ENCODE results near the gene PDE3A. TPM values are rescaled to one million over a fixed set of nuclear protein-coding genes. Genes with fewer than 3 reads are reported as not detected.
"Not testable (repeated sequence)": the region's sequence is repeated elsewhere in the genome, so short reads cannot be mapped to it uniquely, and the experiment has no call there.

The PDE3A gene
- total RNA-seq, 1 donor from 2014 or later, result 51.1 TPM

GRCh38 chr12:20599757-20600156 is 231.4 kb downstream of the PDE3A start:
- no peak for DNase-seq (ENCODE audit: low read depth, low spot score)

DNA sequence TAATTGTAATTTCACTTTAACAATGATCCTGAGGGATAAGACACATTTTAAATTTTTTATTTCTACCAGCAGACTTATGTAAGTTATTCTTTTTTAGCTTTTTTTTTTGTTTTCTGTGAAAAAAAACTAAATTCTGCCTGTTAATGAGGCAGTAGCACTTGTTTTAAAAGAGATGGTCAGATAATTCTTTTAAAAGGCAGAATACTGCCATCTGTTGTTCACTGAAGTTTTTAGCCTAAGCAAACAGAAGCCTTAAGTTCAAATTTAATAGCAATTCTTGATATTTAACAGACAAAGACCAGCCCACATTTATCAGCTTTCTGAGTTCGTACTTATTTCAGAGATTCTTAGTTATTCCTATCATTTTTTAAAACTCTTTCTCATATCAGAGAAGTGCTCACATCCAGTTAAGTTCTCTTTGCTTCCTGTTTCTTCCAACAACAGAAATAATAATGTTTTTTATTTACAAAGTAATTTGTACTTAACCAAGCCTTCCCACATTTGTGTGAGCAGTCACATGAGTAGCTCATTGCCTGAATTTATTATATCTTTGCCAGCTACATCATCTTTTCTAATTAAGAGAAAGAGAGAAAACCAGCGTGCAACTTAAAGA is 233.4 kb downstream of the PDE3A start:
- peak; percentile 40 for DNase-seq (ENCODE audit: low read depth, low spot score)

- no peak for DNase-seq (ENCODE audit: low read depth, low spot score)
These were observed 234.5 kb downstream of the PDE3A start for GRCh38 chr12:20602641-20603391.

GRCh38 chr12:20604408-20605067 is 236.2 kb downstream of the PDE3A start:
- DNase-seq (ENCODE audit: low read depth, low spot score), result no peak

- not testable (repeated sequence) for DNase-seq (ENCODE audit: low read depth, low spot score)
These were observed 246.7 kb downstream of the PDE3A start for GRCh38 chr12:20615020-20615419.

- DNase-seq (ENCODE audit: low read depth, low spot score), result no peak
These were observed 247.8 kb downstream of the PDE3A start for GRCh38 chr12:20616093-20616492.

DNA sequence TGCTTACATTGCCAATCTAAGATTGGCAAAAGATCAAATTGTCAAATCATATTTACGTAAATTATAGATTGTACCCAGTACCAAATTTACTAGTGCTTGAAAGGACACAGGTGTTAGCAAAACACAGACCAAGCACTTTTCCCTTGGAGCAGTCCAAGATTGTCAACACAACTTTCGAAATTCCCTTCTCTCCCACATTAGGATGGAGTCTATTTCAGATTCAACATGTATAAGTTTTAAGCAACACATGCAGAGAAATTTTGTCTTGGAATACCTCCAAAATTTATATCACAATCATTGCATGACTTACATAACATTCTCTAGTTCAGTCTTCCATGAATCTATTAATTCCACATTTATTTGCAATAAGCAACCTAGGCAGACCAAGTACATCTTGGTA is 251.9 kb downstream of the PDE3A start:
- no peak for DNase-seq (ENCODE audit: low read depth, low spot score)

GRCh38 chr12:20624718-20625117 is 256.4 kb downstream of the PDE3A start:
- DNase-seq (ENCODE audit: low read depth, low spot score), result no peak

- no peak for DNase-seq (ENCODE audit: low read depth, low spot score)
These were observed 257.2 kb downstream of the PDE3A start for GRCh38 chr12:20625531-20625930.

- DNase-seq (ENCODE audit: low read depth, low spot score), result no peak
These were observed 258.8 kb downstream of the PDE3A start for GRCh38 chr12:20627001-20627588.

GRCh38 chr12:20628226-20628787 is 260.0 kb downstream of the PDE3A start:
- DNase-seq (ENCODE audit: low read depth, low spot score), result no peak

DNA sequence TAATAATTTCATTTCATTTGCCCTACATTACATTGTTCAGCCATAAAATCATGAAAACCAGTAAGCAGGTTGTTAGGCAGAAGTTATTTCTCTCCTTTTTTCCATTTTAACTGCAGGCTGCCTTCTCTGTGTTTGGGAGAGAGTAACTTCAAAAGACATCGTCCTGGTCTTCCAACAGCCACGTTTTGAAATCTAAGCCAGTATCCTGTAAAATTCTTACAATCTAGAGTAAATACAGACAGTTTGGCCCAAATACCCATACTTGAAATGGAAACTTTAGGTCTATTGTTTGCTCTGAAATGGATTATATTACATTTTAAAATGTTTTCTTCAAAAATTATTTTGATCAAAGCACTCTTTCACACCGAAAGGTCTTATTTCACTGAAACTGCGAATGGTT is 260.7 kb downstream of the PDE3A start:
- no peak for DNase-seq (ENCODE audit: low read depth, low spot score)

DNA sequence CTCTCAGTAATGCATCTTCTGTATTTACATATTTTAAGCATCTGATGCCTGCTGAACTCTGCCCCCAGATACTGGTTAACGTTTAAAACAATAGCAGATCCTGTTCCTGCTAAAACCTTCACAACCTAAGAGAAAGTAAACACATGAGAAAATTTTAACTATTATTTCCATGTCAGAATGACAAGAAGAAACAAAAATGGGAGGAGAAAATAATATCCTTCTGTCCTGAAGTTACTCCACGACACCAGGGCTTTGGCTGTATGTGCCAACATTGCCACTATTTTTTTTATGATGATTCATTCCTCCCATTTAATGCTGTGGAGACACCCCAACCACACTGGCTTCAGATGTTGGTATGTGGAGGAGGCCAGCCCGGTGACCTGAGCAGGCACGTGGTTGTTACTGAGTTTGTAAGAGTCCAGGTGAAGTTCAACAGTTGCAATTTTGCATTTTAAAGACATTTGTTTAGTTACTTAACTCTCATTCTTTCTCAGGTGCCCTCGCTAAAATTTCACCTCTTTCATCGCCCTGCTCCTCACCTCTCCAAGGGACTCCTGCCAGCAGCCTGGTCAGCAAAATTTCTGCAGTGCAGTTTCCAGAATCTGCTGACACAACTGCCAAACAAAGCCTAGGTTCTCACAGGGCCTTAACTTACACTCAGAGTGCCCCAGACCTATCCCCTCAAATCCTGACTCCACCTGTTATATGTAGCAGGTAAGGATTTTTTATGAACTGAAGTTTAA is 261.2 kb downstream of the PDE3A start:
- no peak for DNase-seq (ENCODE audit: low read depth, low spot score)

- no peak for DNase-seq (ENCODE audit: low read depth, low spot score)
These were observed 263.4 kb downstream of the PDE3A start for GRCh38 chr12:20631711-20632110.

DNA sequence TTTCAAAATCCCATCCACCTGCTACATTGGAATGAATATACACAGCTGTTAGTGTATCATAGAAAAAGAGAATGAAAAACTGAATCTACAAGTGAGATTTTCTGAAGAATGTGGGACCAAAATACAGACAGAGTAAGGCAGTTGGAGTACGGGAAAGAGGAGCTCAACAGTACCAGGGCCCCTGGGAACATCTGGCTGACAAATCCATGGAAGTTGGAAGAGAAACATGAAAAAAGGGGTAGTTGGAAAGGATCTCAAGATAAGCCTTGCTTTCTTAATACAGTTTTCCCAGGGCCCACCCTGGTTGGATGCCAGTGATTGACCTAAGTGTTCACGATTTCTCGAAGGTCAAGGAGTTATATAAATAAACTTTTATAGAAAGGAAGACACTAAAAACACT is 272.8 kb downstream of the PDE3A start:
- no peak for DNase-seq (ENCODE audit: low read depth, low spot score)

DNA sequence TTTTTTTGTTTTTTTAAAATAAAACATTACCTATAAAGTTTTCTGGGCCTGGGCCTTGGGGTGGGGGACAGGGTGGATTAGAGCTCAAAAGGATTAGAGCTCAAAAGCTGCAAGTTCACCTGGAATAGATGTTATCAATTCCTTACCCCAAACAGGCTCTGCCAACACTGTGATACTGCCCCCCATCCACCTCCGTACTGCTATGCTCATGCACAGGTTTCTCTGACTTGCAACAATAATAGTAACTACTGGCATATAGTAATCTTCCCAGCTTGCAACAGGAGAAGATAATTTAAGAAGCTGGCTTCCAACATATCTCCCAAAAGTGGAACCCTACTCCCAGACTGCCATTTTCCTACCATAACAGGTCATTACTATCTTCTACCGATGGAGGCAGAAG is 275.5 kb downstream of the PDE3A start:
- no peak for DNase-seq (ENCODE audit: low read depth, low spot score)

GRCh38 chr12:20646239-20646827 is 278.0 kb downstream of the PDE3A start:
- peak; percentile 27 for DNase-seq (ENCODE audit: low read depth, low spot score)

- DNase-seq (ENCODE audit: low read depth, low spot score), result no peak
These were observed 285.5 kb downstream of the PDE3A start for GRCh38 chr12:20653871-20654270.

GRCh38 chr12:20656600-20656999 is 288.3 kb downstream of the PDE3A start:
- DNase-seq (ENCODE audit: low read depth, low spot score), result no peak

- DNase-seq (ENCODE audit: low read depth, low spot score), result no peak
These were observed 289.2 kb downstream of the PDE3A start for GRCh38 chr12:20657496-20657895.

DNA sequence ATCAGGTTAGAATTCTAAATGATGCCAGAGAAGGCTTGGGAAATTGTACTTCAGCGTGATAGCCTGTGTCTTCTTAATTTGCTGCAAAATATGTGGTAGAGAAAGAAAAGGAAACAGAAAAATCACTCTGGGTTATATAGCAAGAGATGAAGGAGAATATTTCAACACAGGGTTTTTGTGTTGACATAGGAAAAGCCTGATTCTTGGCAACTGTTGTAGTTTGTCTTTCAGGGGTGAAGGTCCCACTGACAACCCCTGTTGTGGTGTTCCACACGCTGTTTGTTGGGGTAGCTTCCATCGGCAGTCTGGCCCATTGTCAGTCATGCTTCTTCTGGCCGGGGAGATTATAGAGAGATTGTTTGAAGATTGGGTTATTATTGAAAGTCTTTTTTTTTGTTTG is 313.0 kb downstream of the PDE3A start:
- no peak for DNase-seq (ENCODE audit: low read depth, low spot score)
